Measurements from ENCODE around the gene CHPF. TPM values are rescaled to one million over a fixed set of nuclear protein-coding genes. Genes with fewer than 3 reads are reported as not detected.

The CHPF gene
- total and polyA plus RNA-seq, 2 donors (not counting 1 experiment from before 2014, with no cell fraction given) = 35.8 to 58.8 TPM

- H3K79me2 ChIP-seq (ENCODE audit: control insufficient read depth, insufficient read depth, low read length) = no peaks in the 10 kb centered on the region
- DNase-seq (ENCODE audit: low read depth in 2 of 2) = no peak
- H3K4me1 ChIP-seq (ENCODE audit: control insufficient read depth, extremely low read depth, insufficient read depth, low read length) = no peaks in the 10 kb centered on the region
- TF ChIP-seq EZH2 (IDR thresholded peaks at IDR 0.05; ENCODE audit: low read length, missing control alignments) = peak; percentile 56
- TF ChIP-seq CTCF (conservative IDR thresholded peaks at IDR 0.05 in 1 of 2, IDR thresholded peaks at IDR 0.05 in 1 of 2; ENCODE audit: low read depth in 1 of 2, low read length in 2 of 2) = no peak
- H3K27ac ChIP-seq (ENCODE audit: insufficient read depth, low read length) = no peak overlapping the region
- no peak overlapping the region for H2AFZ ChIP-seq (ENCODE audit: low read length)
- no peak overlapping the region for H3K4me2 ChIP-seq (ENCODE audit: extremely low read depth, insufficient read depth, low read length)
- no peak overlapping the region for H3K9ac ChIP-seq (ENCODE audit: insufficient read depth, low read length)
- no peak overlapping the region for H3K4me3 ChIP-seq (replicated peaks in 1 of 4; ENCODE audit: control extremely low read depth in 1 of 4, insufficient read depth in 1 of 4, low read depth in 3 of 4, low read length in 4 of 4)
- no peaks in the 10 kb centered on the region for H3K9me3 ChIP-seq (ENCODE audit: control insufficient read depth, insufficient read depth, low read depth, low read length)
- peaks cover 59% of the 10 kb centered on the region for H3K27me3 ChIP-seq (ENCODE audit: control insufficient read depth, insufficient read depth, low read length)
- H4K20me1 ChIP-seq (ENCODE audit: control insufficient read depth, extremely low read depth, insufficient read depth, low read length) = no peaks in the 10 kb centered on the region
- H3K36me3 ChIP-seq (ENCODE audit: control insufficient read depth, insufficient read depth, low read length) = no peaks in the 10 kb centered on the region
These were observed 30.9 kb downstream of the CHPF start for GRCh38 chr2:219512524-219513216.

- peaks cover 57% of the 10 kb centered on the region for H3K27me3 ChIP-seq (ENCODE audit: control insufficient read depth, insufficient read depth, low read length)
- no peak for DNase-seq (ENCODE audit: low read depth in 2 of 2)
- no peak overlapping the region for H3K4me3 ChIP-seq (replicated peaks in 1 of 4; ENCODE audit: control extremely low read depth in 1 of 4, insufficient read depth in 1 of 4, low read depth in 3 of 4, low read length in 4 of 4)
- H3K27ac ChIP-seq (ENCODE audit: insufficient read depth, low read length) = no peak overlapping the region
- H3K4me1 ChIP-seq (ENCODE audit: control insufficient read depth, extremely low read depth, insufficient read depth, low read length) = no peaks in the 10 kb centered on the region
- H4K20me1 ChIP-seq (ENCODE audit: control insufficient read depth, extremely low read depth, insufficient read depth, low read length) = no peaks in the 10 kb centered on the region
- no peak overlapping the region for H3K4me2 ChIP-seq (ENCODE audit: extremely low read depth, insufficient read depth, low read length)
- H3K36me3 ChIP-seq (ENCODE audit: control insufficient read depth, insufficient read depth, low read length) = no peaks in the 10 kb centered on the region
- no peak overlapping the region for H3K9ac ChIP-seq (ENCODE audit: insufficient read depth, low read length)
- no peaks in the 10 kb centered on the region for H3K79me2 ChIP-seq (ENCODE audit: control insufficient read depth, insufficient read depth, low read length)
- TF ChIP-seq CTCF (conservative IDR thresholded peaks at IDR 0.05 in 1 of 2, IDR thresholded peaks at IDR 0.05 in 1 of 2; ENCODE audit: low read depth in 1 of 2, low read length in 2 of 2) (no peak), EZH2 (IDR thresholded peaks at IDR 0.05; ENCODE audit: low read length, missing control alignments) (no peak)
- no peak overlapping the region for H2AFZ ChIP-seq (ENCODE audit: low read length)
- H3K9me3 ChIP-seq (ENCODE audit: control insufficient read depth, insufficient read depth, low read depth, low read length) = no peaks in the 10 kb centered on the region
These were observed 31.9 kb downstream of the CHPF start for GRCh38 chr2:219511547-219512325.

- TF ChIP-seq CTCF (conservative IDR thresholded peaks at IDR 0.05 in 1 of 2, IDR thresholded peaks at IDR 0.05 in 1 of 2; ENCODE audit: low read depth in 1 of 2, low read length in 2 of 2) = peak in 1 of 2 donors; percentile 2
- TF ChIP-seq EZH2 (IDR thresholded peaks at IDR 0.05; ENCODE audit: low read length, missing control alignments) = peak; percentile 90
- Histone ChIP-seq H3K9me3 (ENCODE audit: control insufficient read depth, insufficient read depth, low read depth, low read length) (no peaks in the 10 kb centered on the region), H4K20me1 (ENCODE audit: control insufficient read depth, extremely low read depth, insufficient read depth, low read length) (no peaks in the 10 kb centered on the region), H2AFZ (ENCODE audit: low read length) (no peak overlapping the region), H3K4me3 (replicated peaks in 1 of 4; ENCODE audit: control extremely low read depth in 1 of 4, insufficient read depth in 1 of 4, low read depth in 3 of 4, low read length in 4 of 4) (no peak overlapping the region), H3K27me3 (ENCODE audit: control insufficient read depth, insufficient read depth, low read length) (peaks cover 48% of the 10 kb centered on the region), H3K4me1 (ENCODE audit: control insufficient read depth, extremely low read depth, insufficient read depth, low read length) (no peaks in the 10 kb centered on the region), H3K79me2 (ENCODE audit: control insufficient read depth, insufficient read depth, low read length) (no peaks in the 10 kb centered on the region), H3K27ac (ENCODE audit: insufficient read depth, low read length) (no peak overlapping the region), H3K4me2 (ENCODE audit: extremely low read depth, insufficient read depth, low read length) (no peak overlapping the region), H3K9ac (ENCODE audit: insufficient read depth, low read length) (no peak overlapping the region), H3K36me3 (ENCODE audit: control insufficient read depth, insufficient read depth, low read length) (peaks cover 8% of the 10 kb centered on the region)
- DNase-seq (ENCODE audit: low read depth in 2 of 2) = no peak
These were observed 33.0 kb downstream of the CHPF start for GRCh38 chr2:219510512-219511135.
